HepG2 (cell line): ENCODE data around the gene HSD3B7. TPM values are rescaled to one million over a fixed set of nuclear protein-coding genes. Genes with fewer than 3 reads are reported as not detected.

Experiments
- ATRX ChIP-seq: sonication (generic); formaldehyde crosslinking; IDR thresholded peaks from 2 replicates; pipeline ENCODE4 v1.4.0; 2020; ENCODE audit warnings: missing genetic modification reagents, borderline replicate concordance
- BORCS8-MEF2B ChIP-seq: sonication (generic); formaldehyde crosslinking; IDR thresholded peaks from 2 replicates; pipeline ENCODE4 v1.8.0; 2022; ENCODE audit warnings: mild to moderate bottlenecking, missing genetic modification reagents
- CREB1 ChIP-seq, 2 experiments: fragments of 450-650 bp in 1 of 2; IDR thresholded peaks; 2 replicates each; pipeline ENCODE4 v1.6.1; 2016 to 2017; ENCODE audit warnings: control low read depth in 1 of 2, mild to moderate bottlenecking in 1 of 2, missing compliant biosample characterization in 1 of 2, missing genetic modification characterization in 1 of 2
- KDM4B ChIP-seq: sonication (generic); formaldehyde crosslinking; IDR thresholded peaks from 2 replicates; pipeline ENCODE4 v1.4.0; 2020; ENCODE audit warnings: missing genetic modification reagents
- MED1 ChIP-seq: sonication (generic); formaldehyde crosslinking; IDR thresholded peaks from 2 replicates; pipeline ENCODE4 v1.4.0; 2020; ENCODE audit warnings: missing genetic modification reagents
- MLX ChIP-seq: IDR thresholded peaks from 2 replicates; pipeline ENCODE4 v1.6.1; 2016
- MTERF4 ChIP-seq: sonication (generic); formaldehyde crosslinking; IDR thresholded peaks from 2 replicates; pipeline ENCODE4 v1.8.0; 2023; ENCODE audit warnings: mild to moderate bottlenecking, missing genetic modification reagents
- NCOA2 ChIP-seq: sonication (generic); formaldehyde crosslinking; IDR thresholded peaks from 2 replicates; pipeline ENCODE4 v1.8.0; 2022; ENCODE audit warnings: inconsistent platforms
- PAXIP1 ChIP-seq: sonication (generic); formaldehyde crosslinking; conservative IDR thresholded peaks from 2 replicates; pipeline ENCODE4 v1.4.0; 2020; ENCODE audit warnings: mild to moderate bottlenecking, missing genetic modification reagents, moderate library complexity
- RCOR2 ChIP-seq: IDR thresholded peaks from 2 replicates; pipeline ENCODE4 v1.6.1; 2016; ENCODE audit warnings: missing biosample characterization, missing genetic modification reagents
- SMC3 ChIP-seq: IDR thresholded peaks from 2 replicates; pipeline ENCODE4 v1.6.1; 2011; ENCODE audit warnings: low read length, improper control_type of control experiment
- TEAD3 ChIP-seq: optimal IDR thresholded peaks from 2 replicates; pipeline ENCODE3; 2016; ENCODE audit warnings: borderline replicate concordance
- ZBTB39 ChIP-seq: sonication (generic); formaldehyde crosslinking; IDR thresholded peaks from 2 replicates; pipeline ENCODE4 v1.5.0; 2020; ENCODE audit warnings: missing genetic modification reagents
- ZNF281 ChIP-seq: sonication (generic); formaldehyde crosslinking; IDR thresholded peaks from 2 replicates; pipeline ENCODE4 v1.4.0; 2020; ENCODE audit warnings: missing genetic modification reagents, borderline replicate concordance
- ZNF674 ChIP-seq: sonication (generic); formaldehyde crosslinking; IDR thresholded peaks from 2 replicates; pipeline ENCODE4 v1.5.0; 2020; ENCODE audit warnings: low read depth, mild to moderate bottlenecking, missing genetic modification reagents
- ZNF770 ChIP-seq: sonication (generic); formaldehyde crosslinking; IDR thresholded peaks from 2 replicates; pipeline ENCODE4 v1.5.0; 2020; ENCODE audit warnings: mild to moderate bottlenecking, missing genetic modification reagents
- polyA plus RNA-seq, 8 experiments: library from polyadenylated mRNA; depleted of rRNA in 3 of 8; stranded (reverse) in 7 of 8; unstranded in 1 of 8; fragments of >200 nt; fragmentation: Illumina TruSeq in 4 of 8; extraction: Trizol in 4 of 8; gene quantifications; 2 replicates each; pipeline versions ENCODE4 v1.2.1 to v1.2.3, GENCODE V29; 2011 to 2016; ENCODE audit warnings: low read depth in 4 of 8, missing spikeins in 1 of 8, mixed read lengths in 1 of 8; ENCODE audit not compliant: insufficient read depth in 1 of 8
- total RNA-seq, 5 experiments: library from RNA; depleted of rRNA; stranded (reverse); fragments of >200 nt; fragmentation: Illumina TruSeq; extraction: Trizol; gene quantifications; 2 replicates each; pipeline ENCODE4 v1.2.3, GENCODE V29; 2016; ENCODE audit warnings: low read depth in 1 of 5

HSD3B7 gene
- total and polyA plus RNA-seq, 2 of the 13 experiments (the other 11 are each of a cell fraction or from before 2014, with no cell fraction given), result 32.9 to 69.7 TPM

- TF ChIP-seq MLX (no peak), SMC3 (no peak), ATRX (CRISPR knock-in tag) (no peak), NCOA2 (0 out of 2 replicates have a peak, but pooled peaks have one; percentile 29), MTERF4 (CRISPR knock-in tag) (no peak), ZNF674 (CRISPR knock-in tag) (peak; percentile 16; the same call in 1 of the 2 replicates), ZBTB39 (CRISPR knock-in tag) (0 out of 2 replicates have a peak, but pooled peaks have one; percentile 44), ZNF281 (CRISPR knock-in tag) (peak; percentile 28; the same call in 1 of the 2 replicates), KDM4B (CRISPR knock-in tag) (no peak), BORCS8-MEF2B (peak; percentile 78; the same call in 1 of the 2 replicates), TEAD3 (no peak), RCOR2 (CRISPR knock-in tag) (peak; percentile 28; the same call in 1 of the 2 replicates), ZNF770 (peak; percentile 82), CREB1 (IDR thresholded peaks at IDR 0.05) (peak; percentile 80), CREB1 (CRISPR knock-in tag; IDR thresholded peaks at IDR 0.05) (peak; percentile 86), PAXIP1 (CRISPR knock-in tag) (peak; percentile 19; the same call in 1 of the 2 replicates), MED1 (CRISPR knock-in tag) (peak; percentile 10; the same call in 1 of the 2 replicates)
These were observed 27.4 kb upstream of the HSD3B7 start, which contains the start of gene SETD1A (continued) for GRCh38 chr16:30957456-30958174.
